CD4-positive, alpha-beta T cell treated with Interleukin-12 subunit alpha and Interleukin-12 subunit beta, for 1 hour (primary cell): ENCODE data around the gene RPP40.
"Not testable (repeated sequence)": the region's sequence is repeated elsewhere in the genome, so short reads cannot be mapped to it uniquely, and the experiment has no call there.

ENCODE experiments used
- DNase-seq: peaks from one replicate; pipeline ENCODE4 v3.0.0-alpha.2; 2020

RPP40 gene

DNA sequence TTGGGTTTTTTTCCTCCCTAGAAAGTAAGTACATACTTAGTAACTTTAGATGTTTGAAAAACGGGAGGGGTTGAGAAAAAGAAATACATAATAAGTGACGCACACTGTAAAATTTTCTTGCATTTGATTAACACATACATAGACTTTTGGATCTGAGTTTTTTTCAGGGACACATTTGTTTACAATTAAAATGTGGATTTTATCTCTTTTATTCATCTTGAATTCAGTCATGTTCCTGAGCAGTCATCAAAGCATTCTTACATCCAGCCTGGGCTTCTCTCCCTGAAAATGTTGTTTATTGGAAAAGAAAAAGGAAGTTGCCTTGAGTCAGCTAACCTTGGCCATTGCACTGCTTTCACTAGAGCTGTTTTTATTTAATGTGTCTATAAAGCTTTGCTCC is 8.7 kb upstream of the RPP40 start:
- no peak for DNase-seq

DNA sequence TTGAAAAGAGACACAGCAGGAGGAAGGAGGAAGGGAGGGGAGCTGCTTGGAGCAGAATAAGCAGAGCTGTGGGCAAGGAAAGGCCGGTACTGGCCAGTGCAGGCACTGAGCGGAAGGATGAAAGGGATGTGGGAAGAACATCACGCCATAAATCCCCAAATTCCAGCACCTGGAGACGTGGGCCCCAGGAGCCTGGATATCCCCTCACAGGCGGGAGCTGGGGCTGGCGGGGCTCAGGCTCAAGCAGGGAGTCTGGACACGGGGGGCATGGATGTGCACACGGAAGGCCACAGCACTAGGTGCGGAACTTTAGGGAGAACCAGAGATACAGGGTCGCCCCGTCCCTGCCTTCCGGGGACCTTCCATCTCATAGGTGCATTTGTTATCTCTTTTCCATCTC is 7.5 kb upstream of the RPP40 start:
- DNase-seq = no peak

DNA sequence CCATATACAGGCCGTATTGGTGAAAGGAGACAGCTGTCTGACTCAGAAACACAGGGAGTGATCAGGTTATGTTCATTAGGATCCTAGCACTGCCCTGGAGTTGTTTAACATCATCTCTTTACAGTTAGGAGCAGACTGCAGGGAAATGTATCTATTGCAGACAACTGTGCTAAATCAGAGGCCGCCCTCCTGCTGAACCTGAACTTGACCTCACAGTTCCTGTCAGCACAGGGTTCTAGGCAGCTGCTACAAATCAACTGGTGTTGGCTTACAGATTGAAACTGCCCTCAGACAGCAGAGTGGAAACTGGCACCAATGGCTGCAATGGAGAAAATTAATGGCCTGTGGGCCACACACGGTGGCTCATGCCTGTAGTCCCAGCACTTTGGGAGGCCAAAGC is 3.7 kb upstream of the RPP40 start:
- no peak for DNase-seq

DNA sequence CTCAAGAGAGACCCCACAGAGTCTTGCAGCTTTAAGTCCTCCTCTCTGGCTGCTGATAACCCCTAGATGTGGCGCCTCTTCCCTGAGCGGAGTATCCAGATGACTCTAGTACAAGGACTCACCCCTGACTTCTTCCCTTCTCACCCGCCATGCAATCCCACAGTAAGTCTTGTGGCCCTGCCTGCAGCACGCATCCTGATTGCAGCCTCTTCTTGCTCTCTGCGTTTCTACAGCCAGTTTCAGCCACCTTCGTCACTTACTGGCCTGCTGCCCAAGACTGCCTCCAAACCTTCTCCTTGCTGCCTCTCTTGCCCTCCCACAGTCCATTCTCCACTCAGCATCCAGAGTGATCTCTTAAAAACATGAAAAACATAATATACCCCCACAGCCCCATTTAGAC is 2.4 kb upstream of the RPP40 start:
- no peak for DNase-seq

DNA sequence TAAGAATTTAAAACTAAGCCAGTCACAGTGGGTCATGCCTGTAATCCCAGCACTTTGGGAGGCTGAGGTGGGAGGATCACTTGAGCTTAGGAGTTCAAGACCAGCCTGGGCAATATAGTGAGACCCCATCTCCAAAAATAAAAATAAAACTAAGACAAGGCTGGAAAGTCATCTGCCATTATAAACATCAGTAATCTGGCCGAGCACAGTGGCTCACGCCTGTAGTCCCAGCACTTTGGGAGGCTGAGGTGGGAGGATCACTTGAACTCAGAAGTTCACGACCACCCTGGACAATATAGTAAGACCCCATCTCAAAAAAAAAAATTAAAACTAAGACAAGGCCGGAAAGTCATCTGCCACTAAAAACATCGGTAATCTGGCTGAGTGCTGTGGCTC is 1.2 kb upstream of the RPP40 start:
- not testable (repeated sequence) for DNase-seq

DNA sequence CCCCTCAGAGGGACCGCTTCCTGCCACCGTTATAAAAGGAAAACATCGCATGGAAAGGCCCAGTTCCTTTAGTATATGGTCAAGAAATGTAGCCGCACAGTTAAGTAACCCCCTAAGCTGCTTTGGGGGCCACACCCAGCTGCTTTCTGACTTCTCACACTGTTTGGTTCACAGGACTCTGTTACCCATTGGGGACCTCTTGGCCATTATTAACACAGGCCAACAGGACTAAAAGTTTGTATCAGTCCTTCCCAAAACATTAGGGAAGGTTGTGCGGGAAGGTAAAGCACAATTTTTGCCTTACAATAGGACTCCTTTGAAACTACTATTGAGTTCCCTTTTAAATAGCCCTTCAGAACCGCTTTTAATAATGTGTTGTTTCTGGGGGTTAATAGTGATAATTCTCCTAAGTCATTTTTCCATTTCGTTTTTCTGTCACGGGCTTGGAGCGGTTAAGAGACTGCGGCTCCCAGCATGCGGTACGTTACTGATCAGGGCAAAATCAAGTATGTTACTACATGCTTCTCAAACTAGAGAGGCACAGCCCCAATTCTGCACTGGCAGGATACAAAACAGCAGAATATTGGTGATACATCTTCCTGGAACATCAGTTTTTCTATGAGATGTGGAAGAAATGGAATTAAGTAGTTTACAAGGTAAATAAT is 668 bp upstream of the RPP40 start:
- no peak for DNase-seq

DNA sequence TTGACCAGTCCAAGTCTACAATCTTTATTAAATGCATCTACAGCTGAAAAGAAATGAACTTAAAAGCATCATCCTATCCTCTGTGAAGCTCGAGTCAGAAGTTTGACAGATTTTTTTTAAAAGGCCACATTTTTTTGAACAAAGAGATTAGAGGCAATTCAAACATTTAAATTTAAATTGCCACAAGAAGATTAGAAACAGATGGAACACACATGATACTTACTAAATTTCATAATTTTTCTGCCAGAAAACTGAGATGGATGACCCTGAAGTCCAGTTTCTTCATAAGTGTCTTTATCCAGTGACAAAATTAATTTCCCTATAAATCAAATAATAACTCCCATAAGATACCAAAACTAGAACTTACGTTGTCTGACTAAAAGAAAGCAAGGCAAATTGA is 4.3 kb downstream of the RPP40 start:
- no peak for DNase-seq

DNA sequence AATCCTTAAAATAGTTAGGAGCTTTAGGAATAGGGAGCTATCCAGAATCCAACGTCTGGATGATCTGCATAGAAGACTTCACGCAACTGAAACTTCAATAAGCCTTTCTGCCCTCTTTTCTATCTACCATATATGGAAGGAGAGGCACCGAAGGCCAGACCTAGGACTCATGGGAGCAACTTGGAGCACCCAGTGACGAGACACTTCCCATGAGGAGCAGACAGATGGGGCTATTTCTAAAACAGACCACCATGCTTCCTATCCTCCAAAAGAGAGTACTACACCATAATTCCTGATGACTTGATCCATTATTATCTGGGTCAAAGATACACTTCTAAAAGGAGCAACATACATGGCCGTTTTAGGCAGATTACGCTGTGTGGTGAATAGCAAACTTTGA is 6.0 kb downstream of the RPP40 start:
- DNase-seq = no peak

DNA sequence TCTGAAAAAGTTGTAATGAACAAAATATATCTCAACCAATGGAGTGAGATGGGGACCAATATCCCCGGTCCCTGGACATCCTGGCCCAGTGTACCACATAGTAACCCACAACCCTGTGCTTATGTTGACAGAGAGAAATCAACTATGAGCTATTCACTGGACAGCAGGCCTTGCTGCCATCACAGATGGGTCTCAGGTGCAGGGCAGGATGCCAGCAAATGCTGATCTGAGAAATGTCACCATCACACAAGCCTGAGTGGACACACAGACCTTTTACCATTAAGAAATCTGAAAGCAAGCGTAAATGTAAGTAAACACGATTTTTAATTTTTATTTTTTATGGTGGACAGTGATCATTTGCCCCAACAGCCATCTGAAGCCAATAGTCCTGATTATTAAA is 9.1 kb downstream of the RPP40 start:
- DNase-seq = no peak

DNA sequence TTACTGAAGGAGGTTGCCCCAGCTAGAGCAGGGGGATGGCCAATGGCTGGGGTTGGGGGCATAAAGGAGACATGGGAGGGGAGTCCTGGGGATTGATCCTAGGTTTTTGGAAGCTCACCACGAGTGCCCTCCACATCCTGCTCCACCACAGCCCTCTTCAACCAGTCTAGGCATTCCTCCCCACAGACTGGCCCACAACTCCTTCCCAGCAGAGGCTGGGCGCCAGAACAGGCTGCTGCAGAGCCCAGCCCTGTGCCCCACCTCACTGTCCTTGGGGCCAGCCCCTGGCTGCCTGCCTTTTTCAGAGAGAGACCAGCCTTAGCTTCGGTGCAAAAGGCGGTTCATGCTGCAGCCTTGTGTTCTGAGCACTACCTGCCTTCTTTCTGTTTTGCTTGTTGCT is 16.4 kb downstream of the RPP40 start:
- no peak for DNase-seq

DNA sequence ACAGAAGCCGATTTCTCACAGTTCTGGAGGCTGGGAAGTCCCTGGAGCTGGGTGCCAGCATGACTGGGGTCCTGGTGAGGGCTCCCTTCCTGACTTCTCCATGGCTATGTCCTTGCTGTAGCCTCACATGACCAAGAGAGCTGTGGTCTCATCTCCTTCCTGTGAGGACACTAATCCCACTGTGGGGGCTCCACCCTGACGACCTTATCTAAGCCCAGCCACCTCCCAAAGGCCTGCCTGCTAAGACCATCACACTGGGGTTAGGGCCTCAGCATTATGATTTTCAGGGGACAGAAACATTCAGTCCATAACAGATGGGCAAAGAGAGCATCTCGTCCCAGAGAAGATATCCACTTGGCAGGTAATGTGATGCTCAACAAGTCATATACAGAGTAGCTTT is 16.8 kb downstream of the RPP40 start:
- no peak for DNase-seq

DNA sequence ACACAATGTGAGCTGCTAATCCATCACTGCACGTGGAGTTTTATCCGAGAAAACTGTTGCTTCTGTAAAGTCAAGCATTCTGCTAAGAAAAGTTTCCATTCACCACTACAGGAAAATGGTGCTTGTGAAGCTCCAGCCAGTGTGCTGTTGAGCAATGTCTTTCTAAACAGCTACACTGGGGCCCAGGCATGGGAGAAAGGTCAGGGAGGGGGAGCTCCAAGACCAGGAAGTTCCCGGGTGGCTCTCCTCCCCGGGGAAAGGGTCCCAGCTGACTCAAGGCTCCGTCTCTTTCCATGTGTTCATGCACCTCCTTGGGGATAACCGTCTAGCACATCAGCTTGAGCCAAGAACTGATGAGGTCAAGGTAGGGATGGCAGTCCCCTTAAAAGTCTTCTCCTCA is 20.5 kb downstream of the RPP40 start:
- DNase-seq = no peak

DNA sequence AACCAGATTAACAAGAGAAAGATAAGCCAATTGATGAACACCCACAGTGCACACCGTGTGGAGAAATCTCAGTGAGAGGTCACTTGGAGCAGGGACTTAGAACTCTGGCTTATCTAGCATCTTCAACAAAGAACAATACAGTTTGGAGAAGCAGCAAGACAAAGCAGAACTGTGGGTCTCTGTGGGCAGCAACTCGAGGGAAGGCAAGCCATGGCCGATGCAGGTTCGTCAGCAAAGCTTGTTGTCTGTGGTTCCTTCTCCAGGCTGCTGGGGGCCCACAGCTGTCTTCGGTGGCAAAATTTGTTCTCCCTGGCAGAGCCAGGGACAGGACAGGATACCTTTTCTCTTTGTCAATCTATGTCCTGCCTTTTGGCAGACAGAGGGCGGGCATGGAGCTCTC is 22.1 kb downstream of the RPP40 start:
- no peak for DNase-seq

DNA sequence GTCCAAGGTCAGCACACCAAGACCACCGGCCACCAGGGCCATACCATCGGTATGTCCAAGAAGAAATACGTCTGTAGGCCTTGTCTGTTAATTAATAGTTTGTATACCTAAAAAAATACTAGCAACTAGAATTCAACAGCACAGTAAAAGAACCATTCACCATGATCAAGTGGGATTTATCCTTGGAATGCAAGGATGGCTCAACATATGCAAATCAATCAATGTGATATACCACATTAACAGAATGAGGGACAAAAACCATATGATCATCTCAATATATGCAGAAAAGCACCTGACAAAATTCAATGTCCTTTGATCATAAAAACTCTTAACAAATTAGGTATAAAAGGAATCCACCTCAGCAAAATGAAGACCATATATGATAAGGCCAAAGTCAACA is 24.4 kb downstream of the RPP40 start:
- DNase-seq = no peak

DNA sequence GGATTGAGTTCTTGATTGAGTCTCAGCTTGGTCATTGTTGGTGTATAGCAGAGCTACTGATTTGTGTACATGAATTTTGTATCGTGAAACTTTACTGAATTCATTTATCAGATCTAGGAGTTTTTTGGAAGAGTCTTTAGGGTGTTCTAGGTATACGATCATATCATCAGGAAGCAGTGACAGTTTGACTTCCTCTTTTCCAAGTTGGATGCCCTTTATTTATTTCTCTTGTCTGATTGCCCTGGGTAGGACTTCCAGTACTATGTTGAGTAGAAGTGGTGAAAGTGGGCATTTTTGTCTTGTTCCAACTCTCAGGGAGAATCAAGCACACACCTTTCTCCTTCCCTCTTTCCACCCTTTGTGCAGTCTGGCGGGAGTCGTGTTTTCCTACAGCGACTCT is 26.4 kb downstream of the RPP40 start:
- no peak for DNase-seq

DNA sequence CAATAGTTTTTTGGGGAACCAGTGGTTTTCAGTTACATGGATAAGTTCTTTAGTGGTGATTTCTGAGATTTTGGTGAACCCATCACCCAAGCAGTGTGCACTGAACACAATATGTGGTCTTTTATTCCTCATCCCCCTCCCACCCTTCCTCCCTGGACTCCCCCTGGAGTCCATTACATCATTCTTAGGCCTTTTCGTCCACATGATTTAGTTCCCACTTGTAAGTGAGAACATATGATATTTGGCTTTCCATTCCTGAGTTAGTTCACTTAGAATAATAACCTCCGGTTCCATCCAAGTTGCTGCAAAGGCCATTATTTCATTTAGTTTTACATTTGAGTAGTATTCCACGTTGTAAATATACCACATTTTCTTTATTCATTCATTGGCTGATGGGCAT is 28.3 kb downstream of the RPP40 start:
- DNase-seq = no peak

DNA sequence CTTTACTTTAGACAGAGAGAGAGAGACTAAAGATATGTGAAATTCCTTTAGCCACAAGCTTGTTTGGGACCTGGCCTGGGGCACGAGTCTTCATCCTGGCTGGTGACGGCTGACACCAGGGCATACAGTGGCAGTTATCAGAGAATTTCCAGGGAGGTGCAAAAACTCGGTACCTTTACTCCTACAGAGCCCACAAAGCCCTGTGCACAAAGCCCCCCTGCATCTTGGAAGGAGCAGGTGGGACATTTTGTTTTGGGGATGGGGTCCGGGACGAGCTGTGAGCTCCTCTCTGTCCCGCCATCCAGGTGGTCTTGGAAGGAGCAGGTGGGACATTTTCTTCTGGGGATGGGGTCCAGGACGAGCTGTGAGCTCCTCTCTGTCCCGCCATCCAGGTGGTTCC is 28.9 kb downstream of the RPP40 start:
- DNase-seq = no peak

DNA sequence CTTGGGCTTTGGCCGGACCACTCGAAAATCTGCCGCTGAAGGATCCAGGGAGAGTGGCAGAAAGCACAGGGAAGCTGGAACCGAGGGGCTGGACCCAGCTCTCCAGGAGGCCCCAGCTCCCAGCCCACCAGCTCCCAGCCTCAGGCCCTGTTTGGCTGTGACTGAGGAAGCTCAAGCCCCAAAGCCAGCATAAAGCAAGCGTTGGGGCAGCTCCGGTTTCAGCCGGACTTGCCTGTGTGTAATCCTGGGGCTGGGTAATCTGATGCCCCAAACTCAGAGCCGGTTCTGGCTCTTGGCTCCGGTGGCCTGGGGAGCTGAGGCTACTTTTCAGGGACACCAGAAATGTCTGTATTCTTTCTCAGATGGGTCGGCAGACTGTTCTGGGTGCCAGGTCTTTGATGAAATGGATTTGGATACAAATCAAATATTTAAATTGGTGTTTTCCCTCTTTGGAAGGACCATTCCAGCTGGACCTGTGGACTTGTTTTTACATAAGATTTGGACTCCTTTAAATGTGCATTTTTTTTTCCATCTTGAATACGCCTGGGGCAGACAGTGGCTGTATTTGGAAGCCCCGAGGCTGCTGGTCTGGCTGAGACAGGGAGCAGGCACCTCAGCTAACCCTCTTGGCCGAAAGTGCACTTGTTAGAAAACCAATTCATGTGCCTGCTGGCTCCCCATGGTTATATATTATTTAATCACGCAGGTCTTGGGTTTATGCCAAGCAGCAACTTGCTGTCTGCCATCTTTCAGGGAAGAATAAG is 29.7 kb downstream of the RPP40 start:
- no peak for DNase-seq

DNA sequence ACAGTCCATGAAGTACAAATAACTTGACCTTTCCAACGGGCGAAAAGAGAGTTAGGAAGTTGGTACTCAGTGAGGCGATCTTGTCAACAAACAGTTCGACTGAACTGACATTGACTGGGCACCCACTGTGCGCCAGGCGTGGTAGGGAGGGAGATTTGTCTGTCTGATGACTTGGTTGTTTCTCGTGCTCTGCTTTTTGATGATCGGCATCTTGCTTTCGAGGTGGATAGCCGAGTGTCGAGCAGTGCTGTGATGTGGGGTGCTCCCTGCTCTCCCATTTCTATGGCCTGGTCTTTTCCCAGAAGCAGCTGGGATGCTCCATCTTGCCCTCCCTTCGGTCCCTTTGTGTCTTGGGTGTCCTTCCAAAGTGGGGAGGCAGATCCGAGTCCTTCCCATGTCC is 30.4 kb downstream of the RPP40 start:
- DNase-seq = no peak

DNA sequence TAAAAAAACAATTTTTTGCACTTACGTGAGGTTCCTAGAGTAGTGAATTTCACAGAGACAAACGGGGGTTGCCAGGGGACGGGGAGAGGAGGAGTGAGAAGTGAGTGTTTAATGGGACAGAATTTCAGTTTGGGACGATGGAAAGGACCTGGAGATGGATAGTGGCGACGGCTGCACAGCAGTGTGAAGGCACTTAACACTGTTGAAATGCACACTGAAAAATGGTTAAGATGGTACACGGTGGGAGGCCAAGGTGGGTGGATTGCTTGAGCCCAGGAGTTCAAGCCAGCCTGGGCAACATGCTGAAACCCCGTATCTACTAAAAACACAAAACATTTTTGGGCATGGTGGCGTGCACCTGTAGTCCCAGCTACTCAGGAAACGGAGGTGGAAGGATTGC is 31.4 kb downstream of the RPP40 start:
- no peak for DNase-seq

DNA sequence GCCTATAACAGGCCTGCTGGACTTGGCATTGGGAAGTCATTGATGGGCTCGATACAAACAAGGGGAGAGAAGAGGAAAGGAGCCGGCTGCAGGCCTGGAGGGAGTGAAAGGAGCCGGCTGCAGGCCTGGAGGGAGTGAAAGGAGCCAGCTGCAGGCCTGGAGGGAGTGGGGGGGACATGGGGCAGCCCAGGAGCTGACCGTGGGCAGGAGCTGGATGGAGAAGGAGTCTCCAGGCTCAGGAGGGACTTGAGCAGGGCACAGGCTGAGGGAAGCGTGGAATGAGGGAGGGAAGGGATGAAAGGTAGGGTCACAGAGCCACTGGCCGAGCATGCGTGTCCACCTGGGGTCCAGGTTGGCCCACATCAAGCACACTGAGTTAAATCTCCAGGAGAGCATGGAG is 32.0 kb downstream of the RPP40 start:
- DNase-seq = no peak

DNA sequence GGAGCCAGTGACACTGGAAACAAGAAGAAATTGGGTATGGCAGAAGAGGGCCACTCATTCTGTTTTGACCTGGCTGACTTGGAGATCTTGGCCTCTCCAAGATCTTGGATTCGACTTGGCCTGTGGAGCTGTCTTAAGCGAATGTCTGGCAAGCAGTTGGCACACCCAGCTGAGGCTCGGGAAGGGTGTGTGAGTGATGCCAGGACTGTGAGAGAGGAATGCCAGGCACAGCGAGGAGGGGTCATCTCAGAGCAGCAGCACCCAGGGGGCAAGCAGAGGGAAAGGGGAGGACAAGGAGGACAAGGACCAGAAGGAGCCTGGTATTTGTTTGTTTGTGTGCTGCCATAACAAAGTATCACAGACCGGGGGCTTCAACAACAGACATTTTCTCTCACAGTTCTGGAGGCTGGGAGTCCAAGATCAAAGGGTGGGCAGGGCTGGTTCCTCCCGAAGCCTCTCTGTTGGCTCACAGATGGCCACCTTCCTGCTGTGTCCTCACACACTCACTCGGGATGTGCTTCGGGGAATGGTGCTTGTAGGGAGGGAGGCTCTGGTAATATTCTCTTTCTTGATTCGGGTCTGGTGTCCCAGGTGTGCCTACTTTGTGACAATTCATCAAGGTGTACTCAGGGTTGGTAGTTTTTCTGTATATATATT is 33.0 kb downstream of the RPP40 start:
- DNase-seq = no peak

DNA sequence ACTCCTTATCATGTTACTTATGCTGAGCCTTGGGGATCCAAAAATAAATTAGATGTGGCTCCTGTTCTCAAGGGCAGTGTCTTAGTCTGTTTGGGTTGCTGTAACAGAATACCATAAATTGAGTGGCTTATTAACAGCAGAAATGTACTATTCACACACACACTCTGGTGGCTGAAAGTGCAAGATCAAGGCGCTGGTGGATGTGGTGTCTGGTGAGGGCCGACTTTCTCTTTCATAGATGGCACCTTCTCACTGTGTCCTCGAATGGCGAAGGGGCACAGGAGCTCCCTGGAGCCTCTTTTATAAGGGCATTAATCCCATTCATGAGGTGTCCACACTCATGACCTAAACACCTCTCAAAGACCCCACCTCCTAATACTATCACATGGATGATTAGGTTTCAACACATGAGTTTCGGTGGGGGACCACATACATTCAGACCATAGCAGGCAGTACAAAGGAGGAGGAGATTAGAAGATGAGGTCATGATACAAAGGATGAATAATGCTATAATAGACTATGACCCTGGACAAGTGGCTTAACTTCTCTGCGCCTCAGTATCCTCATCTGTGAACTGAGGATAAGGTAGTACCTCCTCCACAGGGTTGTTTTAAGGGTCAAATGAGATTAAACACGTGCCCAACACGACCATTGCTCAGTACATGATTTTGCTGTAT is 34.1 kb downstream of the RPP40 start:
- DNase-seq = no peak
